Endothelial cell of umbilical vein (primary cell): ENCODE measurements around the gene ABCG4. TPM values are rescaled to one million over a fixed set of nuclear protein-coding genes. Genes with fewer than 3 reads are reported as not detected.

Experiments
- BruUV-seq: library from RNA; stranded (reverse); fragments of 400-500 nt; replicated peaks from 2 replicates; lab custom pipeline; 2021; lab: Mats Ljungman, UMichigan
- CTCF ChIA-PET: fragments of 300-600, 350-600 bp; sonication (Branson Sonifier 250); formaldehyde crosslinking; loops from one replicate; lab custom pipeline; 2021; ENCODE audit warnings: antibody characterized with exemption, inconsistent platforms; lab: Charles Lee
- POLR2A ChIA-PET: fragments of 300-600, 350-600 bp; sonication (Branson Sonifier 250); formaldehyde crosslinking; loops from one replicate; lab custom pipeline; 2021; ENCODE audit warnings: antibody characterized with exemption, inconsistent platforms; lab: Charles Lee
- DNase-seq: peaks from one replicate; pipeline ENCODE4 v3.0.0-alpha.2; 2011; ENCODE audit warnings: low read depth, low spot score
- FAIRE-seq: peaks from 2 replicates; lab custom pipeline; 2011; peaks lifted over from hg19 to GRCh38; lab: Jason Lieb, UNC
- H2AFZ ChIP-seq: 2 replicates; pipeline ENCODE4 v1.6.0; 2012; ENCODE audit warnings: low read depth, low read length, control low read depth, inconsistent platforms
- H3K27ac ChIP-seq: 2 replicates; pipeline ENCODE4 v1.5.1; 2011; ENCODE audit warnings: low read depth, mild to moderate bottlenecking, control low read depth, low read length, moderate library complexity; ENCODE audit not compliant: insufficient read depth
- H3K27me3 ChIP-seq, 2 experiments: 2 replicates each; pipeline versions ENCODE4 v1.6.0 to v1.6.1; 2011; ENCODE audit warnings: low read length in 2 of 2, mixed read lengths in 1 of 2; ENCODE audit not compliant: control insufficient read depth in 2 of 2, insufficient read depth in 2 of 2
- H3K36me3 ChIP-seq, 2 experiments: 2 replicates in 1 of 2; 3 replicates in 1 of 2; pipeline ENCODE4 v1.5.1; 2011; ENCODE audit warnings: low read length in 2 of 2, mild to moderate bottlenecking in 1 of 2, moderate library complexity in 1 of 2; ENCODE audit not compliant: control insufficient read depth in 2 of 2, insufficient read depth in 2 of 2; ENCODE audit errors: extremely low read depth in 1 of 2
- H3K4me1 ChIP-seq: 3 replicates; pipeline ENCODE4 v1.5.1; 2011; ENCODE audit warnings: mild to moderate bottlenecking, low read length; ENCODE audit not compliant: control insufficient read depth, insufficient read depth; ENCODE audit errors: extremely low read depth
- H3K4me2 ChIP-seq: 2 replicates; pipeline ENCODE4 v1.6.1; 2011; ENCODE audit warnings: low read length, control low read depth, mixed read lengths; ENCODE audit not compliant: insufficient read depth
- H3K4me3 ChIP-seq, 3 experiments: fragments of 200-600 bp in 1 of 3; sonication (generic), shearing (Covaris generic) in 1 of 3; replicated peaks in 1 of 3; 2 replicates each; pipeline ENCODE4 v1.5.1; 2011 to 2016; ENCODE audit warnings: control low read depth in 3 of 3, low read length in 3 of 3, mild to moderate bottlenecking in 2 of 3, inconsistent platforms in 1 of 3, low read depth in 1 of 3, moderate library complexity in 1 of 3; ENCODE audit not compliant: insufficient read depth in 1 of 3
- H3K79me2 ChIP-seq: 2 replicates; pipeline ENCODE4 v1.6.0; 2012; ENCODE audit warnings: low read length, inconsistent platforms; ENCODE audit not compliant: control insufficient read depth, insufficient read depth
- H3K9ac ChIP-seq: replicated peaks from 2 replicates; pipeline ENCODE3; 2011; ENCODE audit warnings: low read length, control low read depth; ENCODE audit not compliant: insufficient read depth; ENCODE audit errors: extremely low read depth
- H3K9me1 ChIP-seq: replicated peaks from 3 replicates; pipeline ENCODE4 v1.6.0; 2011; ENCODE audit warnings: mild to moderate bottlenecking, low read length; ENCODE audit not compliant: control insufficient read depth, insufficient read depth; ENCODE audit errors: extremely low read depth
- H3K9me3 ChIP-seq: replicated peaks from 2 replicates; pipeline ENCODE4 v1.5.1; 2012; ENCODE audit warnings: low read length, inconsistent platforms; ENCODE audit not compliant: control insufficient read depth, insufficient read depth
- H4K20me1 ChIP-seq: replicated peaks from 2 replicates; pipeline ENCODE3; 2011; ENCODE audit warnings: mild to moderate bottlenecking, low read length; ENCODE audit not compliant: control insufficient read depth, insufficient read depth; ENCODE audit errors: extremely low read depth
- CTCF ChIP-seq, 2 donors: IDR thresholded peaks; 1 replicate in 1 of 2; 2 replicates in 1 of 2; pipeline ENCODE4 v1.5.1; 2011; ENCODE audit warnings: low read length in 2 of 2, mild to moderate bottlenecking in 2 of 2, moderate library complexity in 2 of 2, control low read depth in 1 of 2, inconsistent platforms in 1 of 2, low read depth in 1 of 2; ENCODE audit not compliant: insufficient read depth in 1 of 2; ENCODE audit errors: extremely low read depth in 1 of 2
- EZH2 ChIP-seq: IDR thresholded peaks from 2 replicates; pipeline ENCODE4 v1.6.1; 2012; ENCODE audit warnings: borderline replicate concordance, low read depth, mild to moderate bottlenecking, moderate library complexity, low read length, inconsistent platforms; ENCODE audit not compliant: severe bottlenecking
- FOS ChIP-seq: IDR thresholded peaks from 2 replicates; pipeline ENCODE4 v1.6.1; 2011; ENCODE audit warnings: mild to moderate bottlenecking, low read length, moderate library complexity, borderline replicate concordance; ENCODE audit not compliant: insufficient read depth
- GATA2 ChIP-seq: IDR thresholded peaks from 2 replicates; pipeline ENCODE4 v1.7.0; 2011; ENCODE audit warnings: low read depth, mild to moderate bottlenecking, moderate library complexity, mixed read lengths, low read length; ENCODE audit not compliant: insufficient read length, insufficient read depth
- JUN ChIP-seq: IDR thresholded peaks from 2 replicates; pipeline ENCODE4 v1.6.1; 2011; ENCODE audit warnings: borderline replicate concordance, low read depth; ENCODE audit not compliant: insufficient read length, insufficient read depth
- MAX ChIP-seq: IDR thresholded peaks from 2 replicates; pipeline ENCODE4 v1.6.1; 2011; ENCODE audit not compliant: insufficient read depth, insufficient read length
- MYC ChIP-seq: IDR thresholded peaks from one replicate; pipeline ENCODE4 v1.6.1; 2011; ENCODE audit warnings: mild to moderate bottlenecking, low read depth, low read length
- POLR2A ChIP-seq: IDR thresholded peaks from 2 replicates; pipeline ENCODE4 v1.6.1; 2012; ENCODE audit warnings: low read depth, mild to moderate bottlenecking, control low read depth, low read length
- POLR2AphosphoS5 ChIP-seq: IDR thresholded peaks from 2 replicates; pipeline ENCODE4 v1.6.1; 2012; ENCODE audit warnings: low read depth, mild to moderate bottlenecking, control low read depth, low read length, moderate library complexity; ENCODE audit not compliant: insufficient read depth
- dilution Hi-C: fragments of 300-500 bp; cut with MboI; formaldehyde crosslinking; loops from one replicate; pipeline ENCODE4 v1.15.0; 2019; ENCODE audit warnings: low sequenced_read_pairs; ENCODE audit not compliant: extremely low pct_ligation_motif_present
- intact Hi-C: fragments of 100-400 bp; cut with micrococcal nuclease; formaldehyde crosslinking; loops from one replicate; pipeline ENCODE4 v1.10.0; 2022
- polyA plus RNA-seq, 4 experiments: library from polyadenylated mRNA; depleted of rRNA in 3 of 4; stranded (reverse) in 3 of 4; unstranded in 1 of 4; fragments of >200 nt; gene quantifications; 2 replicates each; pipeline versions ENCODE4 v1.2.1 to v1.2.3, GENCODE V29; 2011 to 2012; ENCODE audit warnings: missing spikeins in 1 of 4
- total RNA-seq: library from RNA; stranded (reverse); gene quantifications from 2 replicates; pipeline ENCODE4 v1.2.3, GENCODE V29; 2021

ABCG4 gene
- total and polyA plus RNA-seq, 2 donors (not counting 3 experiments of a cell fraction or from before 2014, with no cell fraction given) = 1.0 to 1.7 TPM

- no peak overlapping the region for H2AFZ ChIP-seq
- H3K9me3 ChIP-seq = no peaks in the 10 kb centered on the region
- DNase-seq (no peak), FAIRE-seq (no peak)
- BruUV-seq = no TSS peak
- no peaks in the 10 kb centered on the region for H3K36me3 ChIP-seq
- peaks cover 0 to 2% of the 10 kb centered on the region in 2 experiments for H3K27me3 ChIP-seq
- H3K79me2 ChIP-seq = no peaks in the 10 kb centered on the region
- H3K9me1 ChIP-seq = no peaks in the 10 kb centered on the region
- H3K4me2 ChIP-seq = no peak overlapping the region
- H3K27ac ChIP-seq = no peak overlapping the region
- ChIA-PET POLR2A (no interaction called here), CTCF (interaction anchor here (0.7 to 1.0 kb wide), 3 partner anchors 13 to 52 kb away, joined by 3 to 4 read pairs (median 3); no protein-coding TSS in a partner anchor)
- TF ChIP-seq GATA2 = no peak
- TF ChIP-seq EZH2 = no peak
- TF ChIP-seq MYC = no peak
- TF ChIP-seq POLR2A = no peak
- no peak for TF ChIP-seq MAX
- no peak overlapping the region for H3K4me3 ChIP-seq
- no peak overlapping the region for H3K9ac ChIP-seq
- H3K4me1 ChIP-seq = no peaks in the 10 kb centered on the region
- dilution Hi-C loops (no loop called here), intact Hi-C loops (no loop called here)
- H4K20me1 ChIP-seq = no peaks in the 10 kb centered on the region
These were observed 38.5 kb downstream of the ABCG4 start for GRCh38 chr11:119187123-119187892.

- POLR2A ChIA-PET = no interaction called here
- TF ChIP-seq MAX (no peak), CTCF (IDR thresholded peaks at IDR 0.05; ENCODE audit: extremely low read depth in 1 of 2, insufficient read depth in 1 of 2, low read depth in 1 of 2, low read length in 2 of 2) (no peak), MYC (no peak), POLR2AphosphoS5 (no peak), FOS (no peak), POLR2A (no peak), JUN (no peak), EZH2 (no peak), GATA2 (no peak)
- H3K4me2 ChIP-seq = no peak overlapping the region
- intact Hi-C loops = no loop called here
- dilution Hi-C loops = no loop called here
- no peak overlapping the region for H2AFZ ChIP-seq
- H3K27me3 ChIP-seq = peaks cover 0 to 2% of the 10 kb centered on the region in 2 experiments
- no peak overlapping the region for H3K9ac ChIP-seq
- no peaks in the 10 kb centered on the region for H3K9me1 ChIP-seq
- no peak overlapping the region for H3K27ac ChIP-seq
- CTCF ChIA-PET = interaction anchor here (1.0 kb wide), 1 partner anchor 12 kb away, joined by 3 read pairs; no protein-coding TSS in a partner anchor
- no peaks in the 10 kb centered on the region for H4K20me1 ChIP-seq
- no peaks in the 10 kb centered on the region for H3K79me2 ChIP-seq
- H3K4me3 ChIP-seq = no peak overlapping the region
- H3K36me3 ChIP-seq = no peaks in the 10 kb centered on the region
- no TSS peak for BruUV-seq
- no peaks in the 10 kb centered on the region for H3K9me3 ChIP-seq
- FAIRE-seq = no peak
- DNase-seq = no peak
- H3K4me1 ChIP-seq = no peaks in the 10 kb centered on the region
These were observed 39.2 kb downstream of the ABCG4 start for GRCh38 chr11:119188067-119188466.
